ENCODE data around the gene NPHP1. TPM values are rescaled to one million over a fixed set of nuclear protein-coding genes. Genes with fewer than 3 reads are reported as not detected.

NPHP1 gene
- total and polyA plus RNA-seq, 5 donors: 4.7 to 6.6 (median 4.9) TPM

DNA sequence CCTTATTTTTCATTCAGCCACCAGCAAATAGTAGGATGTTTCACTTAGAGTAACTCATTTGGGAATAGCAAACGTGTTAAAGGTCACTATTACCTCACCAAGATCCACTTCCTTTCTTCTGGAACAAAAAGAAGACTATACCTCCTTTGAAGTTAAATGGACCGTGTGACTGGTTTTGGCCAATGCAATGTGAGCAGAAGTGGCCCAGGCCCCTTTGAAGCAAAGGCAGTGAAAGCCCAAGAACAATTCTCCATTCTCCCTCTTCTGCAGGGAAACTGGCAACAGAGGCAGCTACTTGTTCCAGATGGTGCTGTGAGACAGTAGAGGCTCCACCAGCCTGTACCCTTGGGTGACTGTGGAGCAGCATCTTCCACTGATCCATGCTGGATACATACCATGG is 77.9 kb downstream of the NPHP1 start:
- Histone ChIP-seq H3K4me3 (ENCODE audit: low read length) (no peak overlapping the region), H3K27me3 (ENCODE audit: control insufficient read depth, insufficient read depth) (no peaks in the 10 kb centered on the region), H3K9me3 (ENCODE audit: control insufficient read depth, low read length) (no peaks in the 10 kb centered on the region), H3K27ac (ENCODE audit: low read length) (no peak overlapping the region), H3K4me1 (ENCODE audit: control insufficient read depth, insufficient read depth, low read length) (no peaks in the 10 kb centered on the region)
- intact Hi-C loops (cut with DNase I): no loop called here
- ATAC-seq (peak in 1 of 2 donors; percentile 46), DNase-seq (no peak)
- WGBS: 59% methylated on average over 2 of the region's 2 CpGs

GRCh38 chr2:110126086-110126773 is 78.6 kb downstream of the NPHP1 start:
- Histone ChIP-seq H3K27me3 (ENCODE audit: control insufficient read depth, insufficient read depth) (no peaks in the 10 kb centered on the region), H3K9me3 (ENCODE audit: control insufficient read depth, low read length) (no peaks in the 10 kb centered on the region), H3K4me3 (ENCODE audit: low read length) (no peak overlapping the region), H3K4me1 (ENCODE audit: control insufficient read depth, insufficient read depth, low read length) (no peaks in the 10 kb centered on the region), H3K27ac (ENCODE audit: low read length) (no peak overlapping the region)
- intact Hi-C loops (cut with DNase I): no loop called here
- 72% methylated on average over 4 of the region's 4 CpGs for WGBS
- DNase-seq: no peak
- ATAC-seq: no peak

DNA sequence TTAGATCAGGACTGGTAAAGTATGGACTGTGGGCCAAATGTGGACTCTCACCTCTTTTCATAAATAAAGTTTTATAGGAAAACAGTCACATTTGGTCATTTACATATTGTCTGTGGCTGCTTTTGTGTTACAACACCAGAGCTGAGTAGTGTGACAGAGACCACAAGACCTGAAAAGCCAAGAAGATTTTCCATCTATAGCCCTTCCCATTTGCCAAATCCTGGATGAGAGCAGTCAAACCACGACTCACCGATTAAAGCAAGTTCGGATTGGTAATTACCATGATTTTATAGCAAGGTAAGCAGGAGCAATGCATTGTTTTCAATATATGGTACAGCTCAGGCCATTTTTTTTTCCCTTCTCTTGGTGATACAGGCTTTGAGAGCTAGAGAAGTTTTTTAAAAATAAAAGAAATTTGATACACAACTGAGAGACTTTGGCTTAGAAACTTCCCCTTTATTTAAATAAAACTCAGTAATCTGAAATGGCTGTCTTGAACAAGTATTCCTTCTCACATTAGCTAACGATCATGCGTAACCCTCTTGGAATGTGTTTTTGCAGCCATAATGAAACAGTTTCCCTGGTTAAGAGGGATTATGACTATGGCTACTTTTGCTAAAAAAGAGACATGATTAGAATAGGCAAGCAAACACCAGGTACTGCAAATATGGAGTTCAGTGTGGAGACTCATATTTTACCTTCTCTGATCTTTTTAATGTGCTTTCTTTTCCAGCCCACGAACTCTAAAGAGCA is 79.7 kb downstream of the NPHP1 start:
- intact Hi-C loops (cut with DNase I): no loop called here
- no peaks in the 10 kb centered on the region for H3K27me3 ChIP-seq (ENCODE audit: control insufficient read depth, insufficient read depth)
- ATAC-seq (no peak), DNase-seq (no peak)
- no peak overlapping the region for H3K4me3 ChIP-seq (ENCODE audit: low read length)
- H3K9me3 ChIP-seq (ENCODE audit: control insufficient read depth, low read length): no peaks in the 10 kb centered on the region
- H3K27ac ChIP-seq (ENCODE audit: low read length): no peak overlapping the region
- 78% methylated on average over 6 of the region's 6 CpGs for WGBS
- peaks cover 3% of the 10 kb centered on the region for H3K4me1 ChIP-seq (ENCODE audit: control insufficient read depth, insufficient read depth, low read length)

GRCh38 chr2:110124038-110124825 is 80.6 kb downstream of the NPHP1 start:
- DNase-seq: no peak
- H3K27me3 ChIP-seq (ENCODE audit: control insufficient read depth, insufficient read depth): no peaks in the 10 kb centered on the region
- ATAC-seq: no peak
- H3K27ac ChIP-seq (ENCODE audit: low read length): no peak overlapping the region
- peaks cover 5% of the 10 kb centered on the region for H3K4me1 ChIP-seq (ENCODE audit: control insufficient read depth, insufficient read depth, low read length)
- no peak overlapping the region for H3K4me3 ChIP-seq (ENCODE audit: low read length)
- no peaks in the 10 kb centered on the region for H3K9me3 ChIP-seq (ENCODE audit: control insufficient read depth, low read length)
- WGBS: 80% methylated on average over 4 of the region's 4 CpGs
- intact Hi-C loops (cut with DNase I): no loop called here

GRCh38 chr2:110121592-110121991 is 83.2 kb downstream of the NPHP1 start:
- DNase-seq (no peak), ATAC-seq (no peak)
- H3K4me1 ChIP-seq (ENCODE audit: control insufficient read depth, insufficient read depth, low read length): peaks cover 8% of the 10 kb centered on the region
- no peaks in the 10 kb centered on the region for H3K27me3 ChIP-seq (ENCODE audit: control insufficient read depth, insufficient read depth)
- no peak overlapping the region for H3K4me3 ChIP-seq (ENCODE audit: low read length)
- H3K9me3 ChIP-seq (ENCODE audit: control insufficient read depth, low read length): no peaks in the 10 kb centered on the region
- 96% methylated on average over 3 of the region's 3 CpGs for WGBS
- no peak overlapping the region for H3K27ac ChIP-seq (ENCODE audit: low read length)
- intact Hi-C loops (cut with DNase I): no loop called here

GRCh38 chr2:110121052-110121334 is 83.8 kb downstream of the NPHP1 start:
- 59% methylated on average over 2 of the region's 2 CpGs for WGBS
- peaks cover 8% of the 10 kb centered on the region for H3K4me1 ChIP-seq (ENCODE audit: control insufficient read depth, insufficient read depth, low read length)
- no peak overlapping the region for H3K4me3 ChIP-seq (ENCODE audit: low read length)
- no peak overlapping the region for H3K27ac ChIP-seq (ENCODE audit: low read length)
- ATAC-seq (peak in 1 of 2 donors; percentile 51), DNase-seq (no peak)
- H3K9me3 ChIP-seq (ENCODE audit: control insufficient read depth, low read length): no peaks in the 10 kb centered on the region
- no peaks in the 10 kb centered on the region for H3K27me3 ChIP-seq (ENCODE audit: control insufficient read depth, insufficient read depth)
- intact Hi-C loops (cut with DNase I): no loop called here

DNA sequence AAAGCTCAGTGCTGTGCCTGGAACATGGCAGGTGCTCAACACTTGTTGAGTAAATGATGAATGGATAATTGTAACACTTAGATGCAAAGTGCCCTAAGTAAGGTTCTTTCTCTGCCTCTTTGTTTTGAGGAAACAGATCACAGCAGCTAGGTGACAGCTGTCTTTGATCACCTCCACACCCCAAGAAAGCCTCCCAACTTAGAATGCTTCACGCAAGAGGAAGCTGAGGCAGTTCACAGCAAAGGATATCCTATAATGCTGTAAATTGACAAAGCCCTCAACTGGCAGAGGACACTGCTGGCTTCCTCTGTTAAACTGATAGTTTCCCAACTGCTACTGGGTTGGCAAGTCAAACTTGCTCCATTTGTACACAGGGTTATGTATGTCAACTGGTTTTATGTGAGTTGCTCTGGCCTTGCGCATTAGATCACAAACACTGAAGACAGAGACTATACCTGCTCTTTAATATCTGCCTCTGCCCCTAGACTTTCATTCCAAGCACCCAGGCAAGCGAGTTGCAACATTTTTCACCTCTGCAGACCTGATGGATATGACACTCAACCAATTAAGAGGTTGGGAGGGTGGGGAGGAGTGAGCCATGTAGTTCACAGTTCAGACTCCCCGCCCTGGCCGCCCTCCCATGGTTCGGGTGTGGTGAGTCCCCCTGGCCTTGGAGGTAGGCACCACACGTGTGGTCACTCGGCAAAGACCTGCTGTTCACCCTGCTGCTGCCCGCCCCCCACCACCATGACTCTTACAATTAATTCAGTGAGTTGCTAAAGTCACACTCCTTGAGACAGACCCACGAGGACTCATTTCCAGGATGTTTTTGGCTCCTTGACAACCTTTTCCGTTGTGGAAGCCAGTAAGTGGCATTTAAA is 84.4 kb downstream of the NPHP1 start:
- H3K27ac ChIP-seq (ENCODE audit: low read length): peak overlapping the region; percentile 46
- H3K4me1 ChIP-seq (ENCODE audit: control insufficient read depth, insufficient read depth, low read length): peaks cover 8% of the 10 kb centered on the region
- no peak overlapping the region for H3K4me3 ChIP-seq (ENCODE audit: low read length)
- intact Hi-C loops (cut with DNase I): no loop called here
- DNase-seq: peak in 2 of 3 donors; percentile 45 to 56
- H3K9me3 ChIP-seq (ENCODE audit: control insufficient read depth, low read length): no peaks in the 10 kb centered on the region
- no peaks in the 10 kb centered on the region for H3K27me3 ChIP-seq (ENCODE audit: control insufficient read depth, insufficient read depth)
- 68% methylated on average over 11 of the region's 11 CpGs for WGBS
- ATAC-seq: peak; percentile 14 to 56

DNA sequence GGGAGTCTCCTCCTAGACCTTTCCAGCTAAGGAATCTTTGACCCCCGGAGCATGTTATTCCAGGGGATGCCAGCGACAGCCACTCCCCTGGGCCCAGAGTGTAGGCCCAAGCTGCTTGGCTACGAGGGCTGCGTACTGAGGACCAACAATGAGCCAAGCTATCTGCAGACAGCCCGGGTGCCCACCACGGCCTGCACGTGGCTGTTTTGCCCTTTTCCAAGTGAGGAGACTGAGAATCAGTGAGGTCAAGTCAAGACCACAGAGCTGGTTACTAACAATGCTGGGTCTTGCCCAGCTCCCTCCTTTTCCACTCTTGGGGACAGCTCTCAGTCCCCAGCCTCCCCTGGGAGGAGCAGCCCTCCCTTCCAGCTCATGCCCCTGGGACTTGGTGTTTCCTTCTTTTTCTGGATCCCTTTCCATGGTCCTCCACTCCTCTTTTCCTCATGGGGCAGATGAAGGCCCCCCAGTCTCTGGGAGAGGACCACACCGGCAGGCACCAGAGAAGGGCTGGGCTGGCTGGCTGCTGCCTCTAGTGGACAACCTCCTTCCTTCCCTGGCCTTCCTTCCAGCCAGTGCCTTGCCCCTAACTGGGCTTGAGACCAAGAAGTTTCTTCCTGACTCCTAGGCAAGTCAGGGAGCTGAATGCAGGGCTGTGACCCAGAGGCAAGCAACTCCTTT is 88.6 kb downstream of the NPHP1 start:
- intact Hi-C loops (cut with DNase I): no loop called here
- ATAC-seq: peak; percentile 85 to 87
- H3K27ac ChIP-seq (ENCODE audit: low read length): peak overlapping the region; percentile 70
- DNase-seq: peak; percentile 71 to 87 (median 79)
- no peaks in the 10 kb centered on the region for H3K9me3 ChIP-seq (ENCODE audit: control insufficient read depth, low read length)
- no peaks in the 10 kb centered on the region for H3K27me3 ChIP-seq (ENCODE audit: control insufficient read depth, insufficient read depth)
- H3K4me3 ChIP-seq (ENCODE audit: low read length): peak overlapping the region; percentile 22
- WGBS: 14% methylated on average over 8 of the region's 8 CpGs
- H3K4me1 ChIP-seq (ENCODE audit: control insufficient read depth, insufficient read depth, low read length): peaks cover 8% of the 10 kb centered on the region

GRCh38 chr2:110115291-110116032 is 89.4 kb downstream of the NPHP1 start, which contains the start of gene MALL:
TSS of gene MALL (minus strand) at chr2:110115822. CDS start at chr2:110115792, 30 bp downstream.
- H3K27ac ChIP-seq (ENCODE audit: low read length): peak within 1 kb of the TSS; percentile 70

More at GRCh38 chr2:110115291-110116032, 89.4 kb downstream of the NPHP1 start, which contains the start of gene MALL:
- H3K4me1 ChIP-seq (ENCODE audit: control insufficient read depth, insufficient read depth, low read length): peaks cover 8% of the 10 kb centered on the region
- H3K4me3 ChIP-seq (ENCODE audit: low read length): peak within 1 kb of the TSS; percentile 22
- DNase-seq (peak; percentile 63 to 76 (median 74)), ATAC-seq (peak; percentile 77 to 89)
- intact Hi-C loops (cut with DNase I): no loop called here
- WGBS: 8% methylated on average over 62 of the region's 62 CpGs
- H3K9me3 ChIP-seq (ENCODE audit: control insufficient read depth, low read length): no peaks in the 10 kb centered on the region
- no peaks in the 10 kb centered on the region for H3K27me3 ChIP-seq (ENCODE audit: control insufficient read depth, insufficient read depth)

Data from right cardiac atrium (tissue), 5 donors.